ENCODE results near the gene ST3GAL5. TPM values are rescaled to one million over a fixed set of nuclear protein-coding genes. Genes with fewer than 3 reads are reported as not detected.

Gene ST3GAL5
- total RNA-seq, 5 donors from 2014 or later (not counting 1 experiment from before 2014, with no cell fraction given) = 22.8 to 56.2 (median 31.9) TPM

DNA sequence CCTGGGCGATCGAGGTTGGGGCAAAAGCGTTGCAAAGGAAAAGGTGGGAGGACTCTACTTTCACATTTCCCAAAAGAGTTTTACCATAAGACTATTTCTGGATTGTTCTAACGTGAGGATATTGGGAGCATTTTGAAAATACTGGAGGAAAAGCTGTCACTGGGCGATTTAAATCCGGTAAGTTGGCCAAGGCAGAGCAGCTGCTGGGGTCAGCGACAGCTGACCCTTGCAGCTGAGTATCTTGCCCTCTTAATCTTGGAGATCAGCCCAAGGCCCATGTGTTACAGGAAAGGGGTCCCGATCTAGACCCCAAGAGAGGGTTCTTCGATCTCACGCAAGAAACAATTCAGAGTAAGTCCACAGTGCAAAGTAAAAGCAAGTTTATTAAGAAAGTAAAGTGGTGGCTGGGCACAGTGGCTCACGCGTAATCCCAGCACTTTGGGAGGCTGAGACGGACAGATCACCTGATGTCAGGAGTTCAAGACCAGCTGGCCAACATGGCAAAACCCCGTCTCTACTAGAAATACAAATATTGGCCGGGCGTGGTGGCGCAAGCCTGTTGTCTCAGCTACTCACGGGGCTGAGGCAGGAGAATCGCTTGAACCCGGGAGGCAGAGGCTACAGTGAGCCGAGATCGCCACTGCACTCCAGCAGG, 964 bp upstream of the ST3GAL5 start:
- no peak for ATAC-seq (replicated peaks in 1 of 4)
- no peaks in the 10 kb centered on the region for H3K36me3 Mint-ChIP-seq
- no peak for DNase-seq
- H3K4me1 Mint-ChIP-seq = peaks cover 63 to 74% (median 70%) of the 10 kb centered on the region in 3 donors
- H3K9me3 Mint-ChIP-seq = no peaks in the 10 kb centered on the region
- no peaks in the 10 kb centered on the region for H3K27me3 ChIP-seq (replicated peaks in 1 of 2; ENCODE audit: control insufficient read depth in 2 of 2, extremely low read depth in 1 of 2, insufficient read depth in 2 of 2, low read length in 1 of 2)
- peak overlapping the region; percentile 80 for H3K27ac ChIP-seq (ENCODE audit: low read length)
- no peaks in the 10 kb centered on the region for H3K9me3 ChIP-seq
- CTCF ChIA-PET = interaction anchor here (0.6 to 7.2 kb wide), 22 partner anchors 11 to 1560 kb away, joined by 3 to 59 read pairs (median 6); partner anchors contain the start of genes KDM3A (in 1 of the 2), POLR1A (in 1 of the 2) and PTCD3 (in 1 of the 2)
- H3K27me3 Mint-ChIP-seq = no peaks in the 10 kb centered on the region
- POLR2A ChIA-PET = interaction anchor here in 1 of 2 donors (0.6 to 1.0 kb wide), 3 partner anchors 9 to 147 kb away, joined by 3 to 5 read pairs (median 3); no protein-coding TSS in a partner anchor
- H3K4me3 Mint-ChIP-seq = peak overlapping the region; percentile 93 to 96 (median 95)
- peak overlapping the region; percentile 62 to 92 for H3K4me3 ChIP-seq (ENCODE audit: control insufficient read depth in 1 of 2, extremely low read depth in 1 of 2, low read length in 1 of 2)
- WGBS (ENCODE audit: insufficient coverage) = 61% methylated on average over 9 of the region's 22 CpGs
- H3K4me1 ChIP-seq (ENCODE audit: control insufficient read depth in 1 of 2, extremely low read depth in 1 of 2, insufficient read depth in 2 of 2, low read length in 2 of 2) = peaks cover 29 to 67% of the 10 kb centered on the region in 2 experiments
- no peaks in the 10 kb centered on the region for H3K36me3 ChIP-seq (ENCODE audit: control insufficient read depth in 2 of 2, extremely low read depth in 1 of 2, insufficient read depth in 1 of 2, low read length in 1 of 2)
- peak overlapping the region; percentile 93 to 98 for H3K27ac Mint-ChIP-seq

DNA sequence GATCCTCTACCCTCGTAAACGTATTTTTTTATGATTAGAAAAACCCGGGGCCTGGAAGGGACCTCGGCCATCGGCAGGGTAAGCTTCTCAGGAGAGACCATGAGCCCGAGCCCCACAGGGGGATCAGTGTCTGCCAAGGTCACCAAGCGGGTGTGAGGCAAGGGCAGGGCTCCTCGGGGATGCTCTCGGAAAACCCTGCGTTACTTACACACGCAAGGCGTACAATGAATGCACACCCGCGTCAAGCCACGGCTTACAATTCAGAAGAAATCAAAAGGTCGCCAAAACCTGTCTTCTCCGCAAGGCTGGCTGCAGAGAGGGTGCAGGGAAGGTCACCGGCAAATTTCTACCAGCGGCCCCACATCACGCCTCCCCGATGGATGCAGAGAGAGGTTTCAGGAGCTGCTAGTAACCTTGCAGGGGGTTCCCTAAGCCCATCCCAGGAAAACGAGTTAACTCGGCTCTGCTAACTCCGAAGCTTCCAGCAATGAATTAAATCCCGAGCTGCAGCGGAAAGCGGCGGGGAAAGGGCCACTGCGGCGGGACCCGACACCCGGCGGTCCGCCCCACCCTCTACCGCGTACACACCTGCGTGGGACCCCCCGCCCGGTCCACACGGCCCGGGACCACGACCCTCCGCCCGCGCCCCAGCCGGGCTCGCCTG, 638 bp downstream of the ST3GAL5 start:
- H3K27me3 Mint-ChIP-seq = no peaks in the 10 kb centered on the region
- peak overlapping the region; percentile 90 to 95 (median 92) for H3K4me3 Mint-ChIP-seq
- H3K4me1 ChIP-seq (ENCODE audit: control insufficient read depth in 1 of 2, extremely low read depth in 1 of 2, insufficient read depth in 2 of 2, low read length in 2 of 2) = peaks cover 30 to 60% of the 10 kb centered on the region in 2 experiments
- H3K27ac ChIP-seq (ENCODE audit: low read length) = peak overlapping the region; percentile 56
- peaks cover 0 to 4% of the 10 kb centered on the region in 2 donors for H3K36me3 ChIP-seq (ENCODE audit: control insufficient read depth in 2 of 2, extremely low read depth in 1 of 2, insufficient read depth in 1 of 2, low read length in 1 of 2)
- no peaks in the 10 kb centered on the region for H3K9me3 Mint-ChIP-seq
- H3K36me3 Mint-ChIP-seq = peaks cover 4% of the 10 kb centered on the region
- H3K4me3 ChIP-seq (ENCODE audit: control insufficient read depth in 1 of 2, extremely low read depth in 1 of 2, low read length in 1 of 2) = peak overlapping the region; percentile 85 to 92
- CTCF ChIA-PET = interaction anchor here (0.8 to 7.2 kb wide), 15 partner anchors 10 to 218 kb away, joined by 3 to 59 read pairs (median 10); partner anchors contain the start of genes POLR1A (in 1 of the 2) and PTCD3 (in 1 of the 2)
- WGBS (ENCODE audit: insufficient coverage) = 1% methylated on average over 47 of the region's 47 CpGs
- no peaks in the 10 kb centered on the region for H3K9me3 ChIP-seq
- DNase-seq = peak in 31 of 35 experiments; percentile 4 to 63 (median 24)
- POLR2A ChIA-PET = interaction anchor here (0.5 to 1.6 kb wide), 4 partner anchors 148 to 964 kb away, joined by 3 to 5 read pairs (median 4); no protein-coding TSS in a partner anchor
- ATAC-seq (replicated peaks in 1 of 4) = peak; percentile 7 to 23 (median 18)
- peak overlapping the region; percentile 70 to 93 for H3K27ac Mint-ChIP-seq
- H3K4me1 Mint-ChIP-seq = peaks cover 69 to 73% (median 72%) of the 10 kb centered on the region in 3 donors
- no peaks in the 10 kb centered on the region for H3K27me3 ChIP-seq (replicated peaks in 1 of 2; ENCODE audit: control insufficient read depth in 2 of 2, extremely low read depth in 1 of 2, insufficient read depth in 2 of 2, low read length in 1 of 2)

DNA sequence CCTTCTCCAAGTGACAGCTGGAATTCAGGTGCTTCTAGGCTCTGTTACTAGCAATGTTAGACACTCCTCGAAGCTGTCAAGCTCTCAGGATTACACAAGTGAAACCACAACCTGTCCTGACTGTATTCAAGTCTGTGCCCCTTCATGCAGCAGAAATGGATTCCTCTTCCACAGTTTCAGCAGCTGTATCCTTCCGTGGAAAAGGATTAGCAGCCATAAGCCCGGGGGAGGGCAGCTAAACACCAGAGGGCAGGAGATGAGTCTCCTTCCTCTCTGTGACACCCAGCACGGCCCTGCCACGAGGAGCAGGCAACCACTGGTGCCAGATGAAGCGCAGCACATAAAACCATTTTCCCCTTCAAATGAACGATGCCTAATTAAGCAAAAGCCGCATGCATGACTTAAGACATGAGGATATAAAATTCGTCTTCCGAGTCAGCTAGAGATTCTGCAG, 1.2 kb downstream of the ST3GAL5 start:
- Histone ChIP-seq H3K27ac (ENCODE audit: low read length) (peak overlapping the region; percentile 56), H3K4me3 (ENCODE audit: control insufficient read depth in 1 of 2, extremely low read depth in 1 of 2, low read length in 1 of 2) (peak overlapping the region; percentile 85 to 92), H3K4me1 (ENCODE audit: control insufficient read depth in 1 of 2, extremely low read depth in 1 of 2, insufficient read depth in 2 of 2, low read length in 2 of 2) (peaks cover 30 to 59% of the 10 kb centered on the region in 2 experiments), H3K9me3 (no peaks in the 10 kb centered on the region), H3K36me3 (ENCODE audit: control insufficient read depth in 2 of 2, extremely low read depth in 1 of 2, insufficient read depth in 1 of 2, low read length in 1 of 2) (peaks cover 0 to 4% of the 10 kb centered on the region in 2 donors), H3K27me3 (replicated peaks in 1 of 2; ENCODE audit: control insufficient read depth in 2 of 2, extremely low read depth in 1 of 2, insufficient read depth in 2 of 2, low read length in 1 of 2) (no peaks in the 10 kb centered on the region)
- peaks cover 9% of the 10 kb centered on the region for H3K36me3 Mint-ChIP-seq
- 5% methylated on average over 8 of the region's 10 CpGs for WGBS (ENCODE audit: insufficient coverage)
- no peaks in the 10 kb centered on the region for H3K27me3 Mint-ChIP-seq
- H3K27ac Mint-ChIP-seq = peak overlapping the region; percentile 70 to 93
- POLR2A ChIA-PET = interaction anchor here (0.5 to 1.6 kb wide), 3 partner anchors 149 to 964 kb away, joined by 3 to 5 read pairs (median 4); no protein-coding TSS in a partner anchor
- peak overlapping the region; percentile 90 to 95 (median 92) for H3K4me3 Mint-ChIP-seq
- peaks cover 63 to 73% (median 67%) of the 10 kb centered on the region in 3 donors for H3K4me1 Mint-ChIP-seq
- CTCF ChIA-PET = interaction anchor here (0.8 to 7.2 kb wide), 11 partner anchors 10 to 192 kb away, joined by 3 to 59 read pairs (median 10); no protein-coding TSS in a partner anchor
- ATAC-seq (replicated peaks in 1 of 4) = peak; percentile 42 to 53 (median 44)
- H3K9me3 Mint-ChIP-seq = no peaks in the 10 kb centered on the region
- DNase-seq = peak in 34 of 35 experiments; percentile 15 to 68 (median 42)

DNA sequence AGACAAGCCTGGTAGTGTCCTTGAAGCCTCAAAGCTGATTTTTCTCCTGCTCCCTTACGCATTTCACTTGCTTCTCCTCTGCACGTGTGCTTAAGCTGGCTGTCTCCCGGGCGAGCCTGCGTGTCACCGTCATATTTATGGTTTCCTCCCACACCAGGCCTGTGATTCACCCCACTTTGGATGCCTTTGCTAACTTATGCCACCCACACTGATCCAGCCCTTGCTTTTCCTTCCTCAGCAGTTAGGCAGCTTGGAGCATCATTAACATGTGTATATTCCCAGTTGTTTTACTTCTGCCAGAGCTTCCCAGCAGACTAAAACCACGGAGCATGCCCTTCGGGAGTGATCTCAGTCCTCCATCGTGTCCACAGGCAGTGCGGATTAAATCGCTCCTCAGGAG, 2.2 kb downstream of the ST3GAL5 start:
- POLR2A ChIA-PET = interaction anchor here (0.5 to 1.6 kb wide), 3 partner anchors 149 to 449 kb away, joined by 3 to 6 read pairs (median 5); no protein-coding TSS in a partner anchor
- peak in 14 of 35 experiments; percentile 12 to 57 (median 28) for DNase-seq
- H3K36me3 Mint-ChIP-seq = peaks cover 16% of the 10 kb centered on the region

DNA sequence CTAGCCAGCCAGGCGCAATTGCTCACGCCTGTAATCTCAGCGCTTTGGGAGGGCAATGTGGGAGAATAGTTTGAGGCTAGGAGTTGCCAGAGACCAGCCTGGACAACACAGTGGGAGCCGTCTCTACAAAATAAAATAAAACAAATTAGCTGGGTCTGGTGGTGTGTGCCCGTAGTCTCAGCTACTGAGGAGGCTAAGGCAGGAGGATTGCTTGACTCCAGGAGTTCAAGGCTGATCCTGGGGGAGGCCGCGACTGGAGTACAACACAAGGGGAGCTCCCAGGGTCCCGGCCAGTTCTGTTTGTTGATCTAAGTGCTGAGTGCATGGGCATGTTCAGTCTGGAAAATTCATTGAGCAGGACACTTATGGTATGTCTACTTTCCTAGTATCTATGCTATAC, 2.6 kb downstream of the ST3GAL5 start:
- no peak for ATAC-seq (replicated peaks in 1 of 4)
- H3K27me3 Mint-ChIP-seq = no peaks in the 10 kb centered on the region
- Histone ChIP-seq H3K9me3 (no peaks in the 10 kb centered on the region), H3K4me1 (ENCODE audit: control insufficient read depth in 1 of 2, extremely low read depth in 1 of 2, insufficient read depth in 2 of 2, low read length in 2 of 2) (peaks cover 30 to 52% of the 10 kb centered on the region in 2 experiments), H3K36me3 (ENCODE audit: control insufficient read depth in 2 of 2, extremely low read depth in 1 of 2, insufficient read depth in 1 of 2, low read length in 1 of 2) (peaks cover 3 to 4% of the 10 kb centered on the region in 2 donors), H3K27ac (ENCODE audit: low read length) (no peak overlapping the region), H3K4me3 (ENCODE audit: control insufficient read depth in 1 of 2, extremely low read depth in 1 of 2, low read length in 1 of 2) (no peak overlapping the region), H3K27me3 (replicated peaks in 1 of 2; ENCODE audit: control insufficient read depth in 2 of 2, extremely low read depth in 1 of 2, insufficient read depth in 2 of 2, low read length in 1 of 2) (no peaks in the 10 kb centered on the region)
- CTCF ChIA-PET = interaction anchor here in 1 of 2 donors (0.6 to 7.2 kb wide), 6 partner anchors 8 to 997 kb away, joined by 3 to 59 read pairs (median 11); no protein-coding TSS in a partner anchor
- H3K4me3 Mint-ChIP-seq = peak overlapping the region in 2 of 3 donors; percentile 92 to 95
- H3K27ac Mint-ChIP-seq = peak overlapping the region; percentile 23 to 70
- WGBS (ENCODE audit: insufficient coverage) = 100% methylated on average over 2 of the region's 8 CpGs
- peaks cover 20% of the 10 kb centered on the region for H3K36me3 Mint-ChIP-seq
- DNase-seq = no peak
- peaks cover 2 to 4% (median 3%) of the 10 kb centered on the region in 3 donors for H3K9me3 Mint-ChIP-seq
- H3K4me1 Mint-ChIP-seq = peaks cover 63 to 72% (median 66%) of the 10 kb centered on the region in 3 donors
- POLR2A ChIA-PET = interaction anchor here (0.5 to 1.6 kb wide), 4 partner anchors 52 to 449 kb away, joined by 3 to 6 read pairs (median 4); no protein-coding TSS in a partner anchor

More for the DNA sequence above, 2.2 kb downstream of the ST3GAL5 start:
- H3K4me3 ChIP-seq (ENCODE audit: control insufficient read depth in 1 of 2, extremely low read depth in 1 of 2, low read length in 1 of 2) = peak overlapping the region in 1 of 2 donors; percentile 39
- H3K27me3 ChIP-seq (replicated peaks in 1 of 2; ENCODE audit: control insufficient read depth in 2 of 2, extremely low read depth in 1 of 2, insufficient read depth in 2 of 2, low read length in 1 of 2) = no peaks in the 10 kb centered on the region
- 32% methylated on average over 6 of the region's 11 CpGs for WGBS (ENCODE audit: insufficient coverage)
- no peak for ATAC-seq (replicated peaks in 1 of 4)
- peaks cover 30 to 54% of the 10 kb centered on the region in 2 experiments for H3K4me1 ChIP-seq (ENCODE audit: control insufficient read depth in 1 of 2, extremely low read depth in 1 of 2, insufficient read depth in 2 of 2, low read length in 2 of 2)
- H3K27ac ChIP-seq (ENCODE audit: low read length) = no peak overlapping the region
- no peaks in the 10 kb centered on the region for H3K9me3 ChIP-seq
- peak overlapping the region; percentile 90 to 95 (median 92) for H3K4me3 Mint-ChIP-seq
- H3K27me3 Mint-ChIP-seq = no peaks in the 10 kb centered on the region
- peak overlapping the region; percentile 23 to 70 for H3K27ac Mint-ChIP-seq
- no peaks in the 10 kb centered on the region for H3K9me3 Mint-ChIP-seq
- H3K36me3 ChIP-seq (ENCODE audit: control insufficient read depth in 2 of 2, extremely low read depth in 1 of 2, insufficient read depth in 1 of 2, low read length in 1 of 2) = peaks cover 3 to 4% of the 10 kb centered on the region in 2 donors
- CTCF ChIA-PET = interaction anchor here (0.6 to 7.2 kb wide), 9 partner anchors 9 to 998 kb away, joined by 3 to 59 read pairs (median 10); no protein-coding TSS in a partner anchor
- peaks cover 59 to 68% (median 62%) of the 10 kb centered on the region in 3 donors for H3K4me1 Mint-ChIP-seq

Measured in T-cell (primary cell).